Activated CD4-positive, alpha-beta memory T cell treated with anti-CD3 and anti-CD28 coated beads, Interleukin-2, amount 10 ng/mL, durations not matched to agents 7 days and 5 days (primary cell): Measurements from ENCODE around the gene SMAP1. TPM values are rescaled to one million over a fixed set of nuclear protein-coding genes. Genes with fewer than 3 reads are reported as not detected.

Experiments used
- CTCF ChIA-PET: fragments of 350-600 bp; sonication (Branson Sonifier 250); formaldehyde crosslinking; loops from one replicate; lab custom pipeline; 2021; ENCODE audit warnings: antibody characterized with exemption, inconsistent platforms; lab: Charles Lee
- POLR2A ChIA-PET: fragments of 350-600 bp; sonication (Branson Sonifier 250); formaldehyde crosslinking; loops from one replicate; lab custom pipeline; 2021; ENCODE audit warnings: antibody characterized with exemption; lab: Charles Lee
- DNase-seq: peaks from one replicate; pipeline ENCODE4 v3.0.0-alpha.2; 2020
- H3K27ac Mint-ChIP-seq: one replicate; pipeline ENCODE4 v1.8.0; 2021; ENCODE audit warnings: mild to moderate bottlenecking, mixed read lengths
- H3K27me3 Mint-ChIP-seq: one replicate; pipeline ENCODE4 v1.8.0; 2021; ENCODE audit warnings: mixed read lengths
- H3K36me3 Mint-ChIP-seq: one replicate; pipeline ENCODE4 v1.8.0; 2021; ENCODE audit warnings: low read depth, mixed read lengths
- H3K4me1 Mint-ChIP-seq: one replicate; pipeline ENCODE4 v1.8.0; 2021; ENCODE audit warnings: mixed read lengths
- H3K4me3 Mint-ChIP-seq: one replicate; pipeline ENCODE4 v1.8.0; 2021; ENCODE audit warnings: mild to moderate bottlenecking, mixed read lengths
- H3K9me3 Mint-ChIP-seq: one replicate; pipeline ENCODE4 v1.8.0; 2021; ENCODE audit warnings: mixed read lengths
- total RNA-seq, 2 experiments: library from RNA; stranded (reverse); gene quantifications; one replicate each; pipeline ENCODE4 v1.2.3, GENCODE V29; 2021

The SMAP1 gene
- total RNA-seq, 2 experiments from 2014 or later = 48.4 to 48.6 TPM

GRCh38 chr6:70831427-70831826 lies 163.7 kb downstream of the SMAP1 start:
- no peaks in the 10 kb centered on the region for H3K27me3 Mint-ChIP-seq
- DNase-seq = no peak
- ChIA-PET POLR2A (no interaction called here), CTCF (no interaction called here)
- H3K4me3 Mint-ChIP-seq = no peak overlapping the region
- H3K27ac Mint-ChIP-seq = no peak overlapping the region
- H3K9me3 Mint-ChIP-seq = peaks cover 7% of the 10 kb centered on the region
- no peaks in the 10 kb centered on the region for H3K4me1 Mint-ChIP-seq
- peaks cover 11% of the 10 kb centered on the region for H3K36me3 Mint-ChIP-seq

GRCh38 chr6:70834520-70834919 lies 166.8 kb downstream of the SMAP1 start:
- Mint-ChIP-seq H3K4me3 (no peak overlapping the region), H3K27me3 (no peaks in the 10 kb centered on the region), H3K36me3 (peaks cover 18% of the 10 kb centered on the region), H3K4me1 (no peaks in the 10 kb centered on the region), H3K27ac (no peak overlapping the region), H3K9me3 (peaks cover 7% of the 10 kb centered on the region)
- CTCF ChIA-PET = no interaction called here
- DNase-seq = no peak
- POLR2A ChIA-PET = no interaction called here

GRCh38 chr6:70838907-70839285 lies 171.2 kb downstream of the SMAP1 start:
- CTCF ChIA-PET = interaction anchor here (1.2 kb wide), 1 partner anchor 23 kb away, joined by 3 read pairs; no protein-coding TSS in a partner anchor
- Mint-ChIP-seq H3K4me1 (no peaks in the 10 kb centered on the region), H3K27me3 (no peaks in the 10 kb centered on the region), H3K4me3 (no peak overlapping the region), H3K9me3 (no peaks in the 10 kb centered on the region), H3K36me3 (peaks cover 10% of the 10 kb centered on the region), H3K27ac (no peak overlapping the region)
- DNase-seq = no peak
- POLR2A ChIA-PET = no interaction called here

GRCh38 chr6:70839286-70840266 lies 171.9 kb downstream of the SMAP1 start:
- no peak overlapping the region for H3K4me3 Mint-ChIP-seq
- H3K27me3 Mint-ChIP-seq = no peaks in the 10 kb centered on the region
- H3K9me3 Mint-ChIP-seq = no peaks in the 10 kb centered on the region
- no peaks in the 10 kb centered on the region for H3K4me1 Mint-ChIP-seq
- CTCF ChIA-PET = interaction anchor here (1.0 to 1.2 kb wide), 2 partner anchors 22 to 23 kb away, joined by 3 read pairs; no protein-coding TSS in a partner anchor
- H3K27ac Mint-ChIP-seq = no peak overlapping the region
- POLR2A ChIA-PET = no interaction called here
- no peak for DNase-seq
- peaks cover 10% of the 10 kb centered on the region for H3K36me3 Mint-ChIP-seq

- no peak overlapping the region for H3K27ac Mint-ChIP-seq
- no peaks in the 10 kb centered on the region for H3K4me1 Mint-ChIP-seq
- ChIA-PET POLR2A (no interaction called here), CTCF (no interaction called here)
- no peak overlapping the region for H3K4me3 Mint-ChIP-seq
- peaks cover 15% of the 10 kb centered on the region for H3K36me3 Mint-ChIP-seq
- DNase-seq = no peak
- no peaks in the 10 kb centered on the region for H3K27me3 Mint-ChIP-seq
- H3K9me3 Mint-ChIP-seq = no peaks in the 10 kb centered on the region
Observed at GRCh38 chr6:70841112-70841511, 173.4 kb downstream of the SMAP1 start.

- Mint-ChIP-seq H3K4me1 (no peaks in the 10 kb centered on the region), H3K36me3 (peaks cover 18% of the 10 kb centered on the region), H3K9me3 (no peaks in the 10 kb centered on the region), H3K4me3 (no peak overlapping the region), H3K27me3 (no peaks in the 10 kb centered on the region), H3K27ac (no peak overlapping the region)
- ChIA-PET POLR2A (no interaction called here), CTCF (no interaction called here)
- DNase-seq = no peak
Observed at GRCh38 chr6:70842541-70842940, 174.9 kb downstream of the SMAP1 start.

GRCh38 chr6:70843328-70843918 lies 175.7 kb downstream of the SMAP1 start:
- POLR2A ChIA-PET = no interaction called here
- DNase-seq = no peak
- Mint-ChIP-seq H3K9me3 (no peaks in the 10 kb centered on the region), H3K27me3 (no peaks in the 10 kb centered on the region), H3K36me3 (peaks cover 20% of the 10 kb centered on the region), H3K4me3 (no peak overlapping the region), H3K4me1 (no peaks in the 10 kb centered on the region), H3K27ac (no peak overlapping the region)
- CTCF ChIA-PET = interaction anchor here (0.6 to 0.7 kb wide), 2 partner anchors 136 to 138 kb away, joined by 3 to 4 read pairs; no protein-coding TSS in a partner anchor

GRCh38 chr6:70844301-70844700 lies 176.6 kb downstream of the SMAP1 start:
- no peak overlapping the region for H3K27ac Mint-ChIP-seq
- no peaks in the 10 kb centered on the region for H3K27me3 Mint-ChIP-seq
- peaks cover 17% of the 10 kb centered on the region for H3K36me3 Mint-ChIP-seq
- H3K9me3 Mint-ChIP-seq = no peaks in the 10 kb centered on the region
- ChIA-PET POLR2A (no interaction called here), CTCF (interaction anchor here (0.6 to 1.2 kb wide), 2 partner anchors 40 to 139 kb away, joined by 3 to 4 read pairs; no protein-coding TSS in a partner anchor)
- no peak overlapping the region for H3K4me3 Mint-ChIP-seq
- H3K4me1 Mint-ChIP-seq = no peaks in the 10 kb centered on the region
- DNase-seq = no peak

GRCh38 chr6:70846207-70846835 lies 178.6 kb downstream of the SMAP1 start:
- peaks cover 17% of the 10 kb centered on the region for H3K36me3 Mint-ChIP-seq
- no peak for DNase-seq
- H3K27ac Mint-ChIP-seq = no peak overlapping the region
- ChIA-PET POLR2A (no interaction called here), CTCF (no interaction called here)
- no peaks in the 10 kb centered on the region for H3K27me3 Mint-ChIP-seq
- H3K9me3 Mint-ChIP-seq = no peaks in the 10 kb centered on the region
- no peaks in the 10 kb centered on the region for H3K4me1 Mint-ChIP-seq
- H3K4me3 Mint-ChIP-seq = no peak overlapping the region

- Mint-ChIP-seq H3K4me3 (no peak overlapping the region), H3K4me1 (no peaks in the 10 kb centered on the region), H3K36me3 (peaks cover 17% of the 10 kb centered on the region), H3K9me3 (no peaks in the 10 kb centered on the region), H3K27ac (no peak overlapping the region), H3K27me3 (no peaks in the 10 kb centered on the region)
- DNase-seq = no peak
- POLR2A ChIA-PET = no interaction called here
- CTCF ChIA-PET = interaction anchor here (1.2 kb wide), 1 partner anchor 37 kb away, joined by 3 read pairs; no protein-coding TSS in a partner anchor
Observed at GRCh38 chr6:70847106-70848084, 179.7 kb downstream of the SMAP1 start.

- Mint-ChIP-seq H3K27ac (no peak overlapping the region), H3K36me3 (peaks cover 17% of the 10 kb centered on the region), H3K27me3 (no peaks in the 10 kb centered on the region), H3K4me3 (no peak overlapping the region), H3K4me1 (no peaks in the 10 kb centered on the region), H3K9me3 (no peaks in the 10 kb centered on the region)
- POLR2A ChIA-PET = no interaction called here
- DNase-seq = no peak
- CTCF ChIA-PET = no interaction called here
Observed at GRCh38 chr6:70849348-70850069, 181.8 kb downstream of the SMAP1 start.
